Measurements from ENCODE around the gene AFAP1L2.

The AFAP1L2 gene

GRCh38 chr10:114259824-114260223 lies 144.5 kb downstream of the AFAP1L2 start:
- no peak overlapping the region for H3K4me3 ChIP-seq (ENCODE audit: low read length)
- DNase-seq (ENCODE audit: low read depth): no peak
- TF ChIP-seq CTCF (conservative IDR thresholded peaks at IDR 0.05; ENCODE audit: low read depth, low read length): no peak

- no peak overlapping the region for H3K4me3 ChIP-seq (ENCODE audit: low read length)
- no peak for TF ChIP-seq CTCF (conservative IDR thresholded peaks at IDR 0.05; ENCODE audit: low read depth, low read length)
- no peak for DNase-seq (ENCODE audit: low read depth)
Measured at GRCh38 chr10:114258274-114258840, 145.9 kb downstream of the AFAP1L2 start.

- DNase-seq (ENCODE audit: low read depth): no peak
- H3K4me3 ChIP-seq (ENCODE audit: low read length): no peak overlapping the region
- TF ChIP-seq CTCF (conservative IDR thresholded peaks at IDR 0.05; ENCODE audit: low read depth, low read length): no peak
Measured at GRCh38 chr10:114257498-114257897, 146.8 kb downstream of the AFAP1L2 start.

GRCh38 chr10:114256822-114257221 lies 147.5 kb downstream of the AFAP1L2 start:
- DNase-seq (ENCODE audit: low read depth): no peak
- no peak for TF ChIP-seq CTCF (conservative IDR thresholded peaks at IDR 0.05; ENCODE audit: low read depth, low read length)
- H3K4me3 ChIP-seq (ENCODE audit: low read length): no peak overlapping the region

DNA sequence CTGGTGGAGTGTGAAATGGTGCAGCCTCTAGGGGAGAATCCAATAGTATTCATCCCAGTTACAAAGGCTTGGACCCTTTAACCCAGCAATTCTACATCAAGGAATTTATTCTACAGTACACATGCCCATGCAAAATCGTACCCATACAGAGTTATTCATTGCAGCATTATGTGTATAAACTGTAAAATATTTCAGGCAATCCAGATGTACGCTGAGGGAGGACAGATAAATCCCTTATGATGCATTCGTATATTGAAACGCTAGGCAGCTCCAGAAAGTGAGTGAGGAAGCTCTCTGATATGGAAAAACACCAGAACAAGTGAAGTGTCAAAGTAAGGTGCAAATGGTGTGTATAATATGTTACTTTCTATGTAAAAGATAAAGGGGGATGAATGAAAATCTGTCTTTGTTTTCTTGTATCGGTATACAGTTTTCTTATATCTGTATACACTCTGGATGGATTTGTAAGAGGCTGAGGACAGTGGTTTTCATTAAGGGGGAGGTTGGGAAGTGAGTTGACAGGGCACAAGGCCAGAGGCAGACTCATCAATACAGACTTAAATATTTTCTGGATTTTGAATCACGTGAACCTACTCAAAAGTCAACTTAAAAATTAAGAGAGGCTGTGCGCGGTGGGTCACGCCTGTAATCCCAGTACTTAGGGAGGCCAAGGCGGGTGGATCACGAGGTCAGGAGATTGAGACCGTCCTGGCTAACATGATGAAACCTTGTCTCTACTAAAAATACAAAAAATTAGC lies 148.1 kb downstream of the AFAP1L2 start:
- no peak for TF ChIP-seq CTCF (conservative IDR thresholded peaks at IDR 0.05; ENCODE audit: low read depth, low read length)
- DNase-seq (ENCODE audit: low read depth): no peak
- H3K4me3 ChIP-seq (ENCODE audit: low read length): no peak overlapping the region

- no peak overlapping the region for H3K4me3 ChIP-seq (ENCODE audit: low read length)
- TF ChIP-seq CTCF (conservative IDR thresholded peaks at IDR 0.05; ENCODE audit: low read depth, low read length): no peak
- DNase-seq (ENCODE audit: low read depth): no peak
Measured at GRCh38 chr10:114255227-114255626, 149.1 kb downstream of the AFAP1L2 start.

DNA sequence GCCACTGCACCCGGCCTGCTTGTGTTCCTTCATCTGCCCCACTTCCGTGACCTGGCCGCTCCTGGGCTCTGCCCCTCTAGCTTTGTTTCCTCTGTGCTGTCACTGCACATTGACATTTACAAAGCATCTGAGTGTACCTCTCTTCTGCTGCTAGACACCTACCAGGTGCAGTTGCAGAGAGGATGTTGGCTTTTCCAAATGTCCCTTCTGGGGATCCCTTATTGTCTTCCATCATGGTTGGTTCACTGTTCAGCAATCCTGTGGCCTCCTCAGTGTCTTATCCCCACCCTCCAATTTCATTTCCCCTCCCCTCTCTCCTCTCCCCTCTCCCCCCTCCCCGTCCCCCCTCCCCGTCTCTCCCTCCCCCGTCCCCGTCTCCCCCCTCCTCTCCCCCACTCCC lies 151.4 kb downstream of the AFAP1L2 start:
- H3K4me3 ChIP-seq (ENCODE audit: low read length): no peak overlapping the region
- TF ChIP-seq CTCF (conservative IDR thresholded peaks at IDR 0.05; ENCODE audit: low read depth, low read length): no peak
- DNase-seq (ENCODE audit: low read depth): no peak
